PFSK-1 (cell line): ENCODE results near the gene SAMD4A.

Source experiments
- POLR2AphosphoS5 ChIP-seq: IDR thresholded peaks from 2 replicates; pipeline ENCODE4 v1.6.1; 2012; ENCODE audit warnings: low read depth, mild to moderate bottlenecking, control low read depth, low read length, moderate library complexity
- SIN3A ChIP-seq: IDR thresholded peaks from 2 replicates; pipeline ENCODE4 v1.6.1; 2012; ENCODE audit warnings: mild to moderate bottlenecking, low read length, moderate library complexity, borderline replicate concordance; ENCODE audit not compliant: insufficient read depth
- TAF1 ChIP-seq: IDR thresholded peaks from 2 replicates; pipeline ENCODE4 v1.6.1; 2012; ENCODE audit warnings: low read length, control low read depth, borderline replicate concordance; ENCODE audit not compliant: insufficient read depth
- TF ChIP-seq, protein P1 (sequence below), 2 experiments: IDR thresholded peaks; 2 replicates each; pipeline versions ENCODE4 v1.6.1 to v1.8.0; 2011 to 2012; ENCODE audit warnings: low read depth in 2 of 2, low read length in 2 of 2, control low read depth in 1 of 2, inconsistent platforms in 1 of 2, mild to moderate bottlenecking in 1 of 2, moderate library complexity in 1 of 2; ENCODE audit not compliant: insufficient read depth in 1 of 2

DNA sequence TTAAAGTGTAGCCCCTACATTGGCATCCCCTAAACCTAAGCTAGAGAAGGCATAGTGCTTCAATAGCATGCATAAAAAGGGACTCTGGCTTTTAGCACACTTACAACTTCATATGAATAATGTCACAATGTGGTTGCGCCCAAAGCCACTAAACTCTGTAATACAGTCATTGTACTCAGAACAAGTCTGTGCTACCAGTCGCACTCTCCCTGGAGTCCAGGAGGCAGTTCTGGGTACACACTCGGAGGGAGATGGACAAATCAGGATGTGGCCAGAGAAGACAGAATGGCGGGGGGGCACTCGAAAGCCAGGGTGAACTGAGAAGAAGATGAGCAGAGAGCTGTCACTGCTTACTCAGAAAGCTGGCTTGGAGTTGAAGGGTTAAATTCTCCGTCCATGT, 10.6 kb downstream of the SAMD4A start:
- TF ChIP-seq, protein P1, sequence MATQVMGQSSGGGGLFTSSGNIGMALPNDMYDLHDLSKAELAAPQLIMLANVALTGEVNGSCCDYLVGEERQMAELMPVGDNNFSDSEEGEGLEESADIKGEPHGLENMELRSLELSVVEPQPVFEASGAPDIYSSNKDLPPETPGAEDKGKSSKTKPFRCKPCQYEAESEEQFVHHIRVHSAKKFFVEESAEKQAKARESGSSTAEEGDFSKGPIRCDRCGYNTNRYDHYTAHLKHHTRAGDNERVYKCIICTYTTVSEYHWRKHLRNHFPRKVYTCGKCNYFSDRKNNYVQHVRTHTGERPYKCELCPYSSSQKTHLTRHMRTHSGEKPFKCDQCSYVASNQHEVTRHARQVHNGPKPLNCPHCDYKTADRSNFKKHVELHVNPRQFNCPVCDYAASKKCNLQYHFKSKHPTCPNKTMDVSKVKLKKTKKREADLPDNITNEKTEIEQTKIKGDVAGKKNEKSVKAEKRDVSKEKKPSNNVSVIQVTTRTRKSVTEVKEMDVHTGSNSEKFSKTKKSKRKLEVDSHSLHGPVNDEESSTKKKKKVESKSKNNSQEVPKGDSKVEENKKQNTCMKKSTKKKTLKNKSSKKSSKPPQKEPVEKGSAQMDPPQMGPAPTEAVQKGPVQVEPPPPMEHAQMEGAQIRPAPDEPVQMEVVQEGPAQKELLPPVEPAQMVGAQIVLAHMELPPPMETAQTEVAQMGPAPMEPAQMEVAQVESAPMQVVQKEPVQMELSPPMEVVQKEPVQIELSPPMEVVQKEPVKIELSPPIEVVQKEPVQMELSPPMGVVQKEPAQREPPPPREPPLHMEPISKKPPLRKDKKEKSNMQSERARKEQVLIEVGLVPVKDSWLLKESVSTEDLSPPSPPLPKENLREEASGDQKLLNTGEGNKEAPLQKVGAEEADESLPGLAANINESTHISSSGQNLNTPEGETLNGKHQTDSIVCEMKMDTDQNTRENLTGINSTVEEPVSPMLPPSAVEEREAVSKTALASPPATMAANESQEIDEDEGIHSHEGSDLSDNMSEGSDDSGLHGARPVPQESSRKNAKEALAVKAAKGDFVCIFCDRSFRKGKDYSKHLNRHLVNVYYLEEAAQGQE (IDR thresholded peaks at IDR 0.05; ENCODE audit: insufficient read depth in 1 of 2, low read depth in 2 of 2, low read length in 2 of 2), result no peak
- TF ChIP-seq SIN3A (no peak), POLR2AphosphoS5 (no peak), TAF1 (no peak)
